ENCODE data around the gene UBTD2.

UBTD2 gene

GRCh38 chr5:172285226-172286143 lies 1.9 kb upstream of the UBTD2 start:
- Histone ChIP-seq H3K4me3 (ENCODE audit: low read depth, low read length) (no peak overlapping the region), H3K27ac (no peak overlapping the region), H3K36me3 (replicated peaks) (no peaks in the 10 kb centered on the region), H3K27me3 (replicated peaks) (no peaks in the 10 kb centered on the region)
- no peak for DNase-seq
- TF ChIP-seq, protein P1, sequence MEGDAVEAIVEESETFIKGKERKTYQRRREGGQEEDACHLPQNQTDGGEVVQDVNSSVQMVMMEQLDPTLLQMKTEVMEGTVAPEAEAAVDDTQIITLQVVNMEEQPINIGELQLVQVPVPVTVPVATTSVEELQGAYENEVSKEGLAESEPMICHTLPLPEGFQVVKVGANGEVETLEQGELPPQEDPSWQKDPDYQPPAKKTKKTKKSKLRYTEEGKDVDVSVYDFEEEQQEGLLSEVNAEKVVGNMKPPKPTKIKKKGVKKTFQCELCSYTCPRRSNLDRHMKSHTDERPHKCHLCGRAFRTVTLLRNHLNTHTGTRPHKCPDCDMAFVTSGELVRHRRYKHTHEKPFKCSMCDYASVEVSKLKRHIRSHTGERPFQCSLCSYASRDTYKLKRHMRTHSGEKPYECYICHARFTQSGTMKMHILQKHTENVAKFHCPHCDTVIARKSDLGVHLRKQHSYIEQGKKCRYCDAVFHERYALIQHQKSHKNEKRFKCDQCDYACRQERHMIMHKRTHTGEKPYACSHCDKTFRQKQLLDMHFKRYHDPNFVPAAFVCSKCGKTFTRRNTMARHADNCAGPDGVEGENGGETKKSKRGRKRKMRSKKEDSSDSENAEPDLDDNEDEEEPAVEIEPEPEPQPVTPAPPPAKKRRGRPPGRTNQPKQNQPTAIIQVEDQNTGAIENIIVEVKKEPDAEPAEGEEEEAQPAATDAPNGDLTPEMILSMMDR (IDR thresholded peaks at IDR 0.05; ENCODE audit: low read depth, low read length, missing control alignments) = no peak
- in situ Hi-C loops (cut with HindIII; ENCODE audit: low pct_ligation_motif_present, low sequenced_read_pairs) = no loop called here

DNA sequence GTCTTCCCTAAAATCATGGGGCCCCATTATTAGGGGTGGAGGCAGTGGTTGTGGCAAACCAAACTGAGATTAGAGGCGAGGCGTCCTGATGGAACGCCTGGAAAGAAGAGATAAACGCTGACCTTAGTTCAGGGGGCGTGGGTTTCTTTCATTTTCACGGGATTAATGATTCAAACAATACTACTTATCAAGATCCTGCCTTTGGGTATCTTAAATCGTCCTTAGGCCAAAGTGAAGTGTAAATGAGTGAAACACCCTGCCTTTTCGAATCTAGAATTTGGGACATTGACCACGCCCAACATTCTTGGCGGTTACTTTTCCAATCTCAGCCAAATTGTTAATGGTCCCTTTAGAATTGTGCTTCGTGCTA lies 1.0 kb upstream of the UBTD2 start:
- Histone ChIP-seq H3K27me3 (replicated peaks) (no peaks in the 10 kb centered on the region), H3K4me3 (ENCODE audit: low read depth, low read length) (peak overlapping the region; percentile 72), H3K27ac (no peak overlapping the region), H3K36me3 (replicated peaks) (no peaks in the 10 kb centered on the region)
- in situ Hi-C loops (cut with HindIII; ENCODE audit: low pct_ligation_motif_present, low sequenced_read_pairs) = no loop called here
- no peak for DNase-seq
- TF ChIP-seq, protein P1 (IDR thresholded peaks at IDR 0.05; ENCODE audit: low read depth, low read length, missing control alignments) = no peak

- Histone ChIP-seq H3K27me3 (replicated peaks) (no peaks in the 10 kb centered on the region), H3K27ac (peak overlapping the region; percentile 61), H3K4me3 (ENCODE audit: low read depth, low read length) (peak overlapping the region; percentile 78), H3K36me3 (replicated peaks) (no peaks in the 10 kb centered on the region)
- TF ChIP-seq, protein P1 (IDR thresholded peaks at IDR 0.05; ENCODE audit: low read depth, low read length, missing control alignments) = no peak
- in situ Hi-C loops (cut with HindIII; ENCODE audit: low pct_ligation_motif_present, low sequenced_read_pairs) = no loop called here
- DNase-seq = peak; percentile 30
Measured at GRCh38 chr5:172283862-172284610, 472 bp upstream of the UBTD2 start.

DNA sequence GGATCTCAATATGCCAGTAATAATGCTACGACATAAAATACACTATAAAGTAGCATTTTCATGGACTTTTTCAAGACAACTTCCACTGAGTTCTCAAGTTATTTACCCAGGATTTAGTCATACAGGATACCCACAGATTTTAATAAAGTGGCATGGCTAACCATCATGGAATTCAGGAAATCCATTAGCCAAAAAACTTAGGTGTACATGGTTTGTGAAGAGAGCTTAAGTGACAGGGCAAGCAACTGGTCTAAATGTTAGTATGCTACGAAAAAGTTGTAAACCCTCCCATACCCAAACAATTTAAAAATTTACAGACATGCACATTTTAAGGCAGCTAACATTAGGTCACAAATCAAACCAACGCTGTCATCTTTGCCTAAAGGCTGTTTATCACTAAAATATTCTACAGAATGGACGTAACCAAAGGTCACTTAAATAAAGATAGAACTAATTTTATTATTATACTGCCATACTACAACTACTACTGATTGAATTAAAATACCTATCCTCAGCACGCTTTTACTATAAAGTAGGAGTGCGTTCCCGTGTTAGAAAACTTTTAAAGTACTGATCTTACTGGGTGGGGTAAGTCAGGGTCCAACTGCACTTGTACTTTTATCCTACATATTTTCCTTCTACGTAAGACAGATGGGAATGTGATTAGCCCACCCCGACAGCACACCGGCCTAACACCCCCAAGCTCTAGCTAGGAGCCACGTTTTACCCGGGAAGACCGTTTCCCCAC lies 1.1 kb downstream of the UBTD2 start:
- no peak for DNase-seq
- peak overlapping the region; percentile 78 for H3K4me3 ChIP-seq (ENCODE audit: low read depth, low read length)
- TF ChIP-seq, protein P1 (IDR thresholded peaks at IDR 0.05; ENCODE audit: low read depth, low read length, missing control alignments) = no peak

DNA sequence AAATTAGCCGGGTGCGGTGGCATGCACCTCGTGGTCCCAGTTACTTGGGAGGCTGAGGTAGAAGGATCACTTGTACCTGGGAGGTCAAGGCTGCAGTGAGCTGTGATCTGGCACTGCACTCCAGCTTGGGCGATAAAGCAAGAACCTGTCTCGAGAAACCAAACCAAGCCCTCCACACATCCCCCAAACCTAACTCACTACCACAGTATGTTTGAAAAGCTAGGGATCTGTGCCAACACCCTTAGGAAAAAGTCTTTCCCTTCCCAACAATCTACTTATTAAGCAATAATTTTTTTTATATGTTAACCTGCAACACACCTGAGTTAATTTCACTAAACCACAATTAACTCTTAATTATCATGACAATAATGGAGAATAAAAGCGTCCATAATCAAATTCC lies 2.2 kb downstream of the UBTD2 start:
- H3K27me3 ChIP-seq (replicated peaks) = no peaks in the 10 kb centered on the region
- in situ Hi-C loops (cut with HindIII; ENCODE audit: low pct_ligation_motif_present, low sequenced_read_pairs) = no loop called here
- DNase-seq = no peak
- no peak overlapping the region for H3K27ac ChIP-seq
- TF ChIP-seq, protein P1 (IDR thresholded peaks at IDR 0.05; ENCODE audit: low read depth, low read length, missing control alignments) = no peak
- no peak overlapping the region for H3K4me3 ChIP-seq (ENCODE audit: low read depth, low read length)
- no peaks in the 10 kb centered on the region for H3K36me3 ChIP-seq (replicated peaks)

More for the DNA sequence above, 1.1 kb downstream of the UBTD2 start:
- Histone ChIP-seq H3K36me3 (replicated peaks) (no peaks in the 10 kb centered on the region), H3K27me3 (replicated peaks) (no peaks in the 10 kb centered on the region), H3K27ac (peak overlapping the region; percentile 61)
- in situ Hi-C loops (cut with HindIII; ENCODE audit: low pct_ligation_motif_present, low sequenced_read_pairs) = no loop called here
